Fibroblast of upper back skin (primary cell): ENCODE data around the gene LITAF.
A peak's percentile ranks its signal among the peaks of the same experiment; 100 is the strongest.
"Not testable (repeated sequence)": the region's sequence is repeated elsewhere in the genome, so short reads cannot be mapped to it uniquely, and the experiment has no call there.

Experiments used
- DNase-seq: peaks from one replicate; pipeline ENCODE4 v3.0.0-alpha.2; 2013

Gene LITAF

GRCh38 chr16:11571549-11571948 is 15.2 kb downstream of the LITAF start:
- no peak for DNase-seq

- DNase-seq = no peak
Measured at GRCh38 chr16:11570806-11571205, 15.9 kb downstream of the LITAF start.

DNA sequence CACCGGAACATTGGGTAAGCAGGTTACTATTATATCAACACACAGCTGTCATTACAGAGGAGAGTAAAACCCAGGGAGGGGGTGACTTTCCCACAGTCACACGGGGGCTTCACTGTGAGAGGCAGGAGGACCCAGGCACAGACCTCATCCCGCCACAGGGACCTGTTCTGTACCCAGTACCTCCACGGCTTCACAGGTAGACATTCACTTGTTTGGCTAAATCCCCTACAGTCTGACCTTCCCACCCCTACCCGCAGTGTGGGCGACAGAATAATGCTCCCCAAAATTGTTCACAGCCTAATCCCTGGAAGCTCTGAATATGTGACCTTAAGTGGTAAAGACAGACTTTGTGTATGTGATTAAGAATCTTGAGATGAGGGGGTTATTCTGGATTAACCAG is 16.5 kb downstream of the LITAF start:
- DNase-seq = no peak

DNA sequence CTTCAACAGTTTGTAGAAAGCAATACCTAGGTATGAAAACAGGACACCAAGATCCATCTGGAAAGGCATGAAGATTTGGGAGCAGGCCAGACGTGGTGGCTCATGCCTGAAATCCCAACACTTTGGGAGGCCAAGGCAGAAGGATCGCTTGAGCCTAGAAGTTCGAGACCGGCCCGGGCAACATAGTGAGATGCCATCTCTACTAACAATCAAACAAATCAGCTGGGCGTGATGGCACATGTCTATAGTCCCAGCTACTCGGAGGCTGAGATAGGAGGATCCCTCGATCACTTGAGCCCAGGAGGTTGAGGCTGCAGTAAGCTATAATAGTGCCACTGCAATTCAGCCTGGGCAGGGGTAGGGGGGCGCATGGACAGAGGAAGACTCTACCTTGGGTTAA is 20.3 kb downstream of the LITAF start:
- no peak for DNase-seq

DNA sequence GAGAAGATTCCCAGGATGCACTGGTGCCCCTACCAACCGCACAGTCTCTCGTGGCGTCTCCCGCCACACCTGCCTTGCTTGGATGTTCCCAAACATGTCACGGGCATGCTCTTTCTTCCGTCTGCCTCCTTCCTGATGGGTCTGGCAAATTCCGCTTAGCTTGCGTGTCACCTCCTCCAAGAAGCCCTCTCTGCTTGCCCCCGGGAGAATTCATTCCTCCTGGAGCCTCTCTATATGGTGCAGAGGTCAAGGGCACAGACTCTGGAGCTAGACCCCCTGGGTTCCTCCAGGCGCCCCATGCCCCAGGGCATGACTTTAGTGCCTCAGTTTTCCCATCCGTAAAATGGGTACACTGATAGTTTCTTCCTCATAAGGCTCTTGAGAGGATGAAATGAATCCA is 21.1 kb downstream of the LITAF start:
- DNase-seq = no peak

GRCh38 chr16:11564046-11564926 is 22.4 kb downstream of the LITAF start:
- DNase-seq = no peak

- DNase-seq = no peak
Measured at GRCh38 chr16:11563493-11564040, 23.2 kb downstream of the LITAF start.

GRCh38 chr16:11562941-11563340 is 23.8 kb downstream of the LITAF start:
- DNase-seq = no peak

DNA sequence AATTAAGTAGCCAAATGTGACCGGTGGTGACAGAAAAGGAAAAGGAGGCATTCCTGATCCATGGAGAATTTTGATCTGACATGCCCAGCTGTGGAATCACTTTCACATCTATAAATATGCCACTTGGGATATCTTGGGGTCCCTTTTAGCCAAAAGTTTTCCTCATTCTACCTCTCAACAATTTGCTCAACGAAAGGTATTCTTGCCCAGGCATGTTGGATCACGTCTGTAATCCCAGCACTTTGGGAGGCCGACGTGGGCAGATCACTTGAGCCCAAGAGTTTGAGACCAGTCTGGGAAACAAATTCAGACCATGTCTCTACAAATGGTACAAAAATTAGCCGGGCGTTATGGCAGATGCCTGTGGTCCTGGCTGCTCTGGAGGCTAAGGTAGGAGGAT is 24.3 kb downstream of the LITAF start:
- DNase-seq = no peak

DNA sequence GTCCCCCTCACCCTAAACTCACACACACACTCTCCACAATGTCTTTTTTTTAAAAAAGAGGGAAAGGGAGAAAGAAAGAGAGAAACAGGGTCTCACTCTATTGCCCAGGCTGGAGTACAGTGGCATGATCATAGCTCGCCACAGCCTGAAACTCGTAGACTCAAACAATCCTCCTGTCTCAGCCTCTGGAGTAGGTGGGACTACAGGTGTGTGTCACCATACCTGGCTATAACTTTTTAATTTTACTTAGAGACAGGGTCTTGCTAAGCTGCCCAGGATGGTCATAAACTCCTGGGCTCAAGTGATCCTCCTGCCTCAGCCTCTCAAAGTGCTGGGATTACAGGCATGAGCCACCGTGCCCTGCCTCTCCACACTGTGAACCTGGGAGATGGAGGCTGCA is 24.9 kb downstream of the LITAF start:
- no peak for DNase-seq

DNA sequence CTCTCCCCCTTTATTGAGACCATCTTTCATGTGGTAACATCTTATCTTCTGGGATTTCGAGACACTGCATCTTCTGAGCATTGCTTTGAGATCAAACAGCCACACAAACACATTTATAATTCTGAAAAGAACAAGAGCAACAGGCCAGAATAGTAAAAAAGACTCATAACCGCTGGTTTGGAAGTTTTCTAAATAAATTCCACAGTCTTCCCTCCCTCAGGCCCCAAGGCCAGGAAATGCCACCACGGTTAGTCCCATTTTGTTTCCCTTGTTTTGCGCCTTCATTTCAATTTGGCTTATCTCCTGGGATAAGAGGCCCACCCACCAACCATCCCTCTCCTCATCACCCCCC is 25.3 kb downstream of the LITAF start:
- peak; percentile 10 for DNase-seq

- DNase-seq = peak; percentile 9
Measured at GRCh38 chr16:11560701-11561453, 25.8 kb downstream of the LITAF start.

DNA sequence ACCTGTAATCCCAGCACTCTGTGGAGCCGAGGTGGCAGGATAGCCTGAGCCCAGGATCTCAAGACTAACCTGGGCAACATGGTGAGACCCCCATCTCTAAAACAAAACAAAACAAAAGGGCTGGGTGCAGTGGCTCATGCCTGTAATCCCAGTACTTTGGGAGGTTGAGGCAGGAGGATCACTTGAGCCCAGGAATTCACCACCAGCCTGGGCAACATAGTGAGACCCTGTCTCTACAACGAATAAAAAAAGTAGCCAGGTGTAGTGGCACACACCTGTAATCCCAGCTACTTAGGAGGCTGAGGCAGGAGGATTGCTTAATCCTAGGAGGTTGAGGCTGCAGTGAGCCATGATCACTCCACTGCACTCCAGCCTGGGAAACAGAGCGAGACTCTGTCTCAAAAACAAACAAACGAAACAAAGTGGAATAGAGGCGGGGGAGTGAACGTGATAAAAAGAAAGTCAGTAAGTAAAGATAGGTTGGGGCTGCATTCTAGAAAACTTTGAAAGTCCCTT is 28.4 kb downstream of the LITAF start:
- DNase-seq = not testable (repeated sequence)

- no peak for DNase-seq
Measured at GRCh38 chr16:11557801-11558200, 28.9 kb downstream of the LITAF start.

- DNase-seq = no peak
Measured at GRCh38 chr16:11556945-11557720, 29.6 kb downstream of the LITAF start.

GRCh38 chr16:11556214-11556819 is 30.4 kb downstream of the LITAF start:
- no peak for DNase-seq

DNA sequence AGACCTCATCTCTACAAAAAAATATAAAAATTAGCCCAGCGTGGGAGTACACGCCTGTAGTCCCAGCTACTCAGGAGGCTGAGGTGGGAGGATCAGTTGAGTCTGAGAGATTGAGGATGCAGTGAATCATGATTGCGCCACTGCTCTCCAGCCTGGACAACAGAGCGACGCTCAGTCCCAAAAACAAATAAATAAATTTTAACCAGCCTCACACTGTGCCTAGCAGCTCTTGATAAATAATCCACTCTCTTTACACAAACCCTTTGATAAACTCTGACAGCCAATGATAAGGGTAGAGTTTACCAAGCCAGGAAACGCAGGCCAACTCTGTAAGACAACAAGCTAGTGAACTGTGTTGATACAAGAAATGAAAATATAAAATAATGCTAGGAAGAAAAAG is 32.7 kb downstream of the LITAF start:
- no peak for DNase-seq

GRCh38 chr16:11553371-11553770 is 33.3 kb downstream of the LITAF start:
- DNase-seq = no peak

- no peak for DNase-seq
Measured at GRCh38 chr16:11552440-11552839, 34.3 kb downstream of the LITAF start.

- DNase-seq = no peak
Measured at GRCh38 chr16:11551842-11552241, 34.9 kb downstream of the LITAF start.

DNA sequence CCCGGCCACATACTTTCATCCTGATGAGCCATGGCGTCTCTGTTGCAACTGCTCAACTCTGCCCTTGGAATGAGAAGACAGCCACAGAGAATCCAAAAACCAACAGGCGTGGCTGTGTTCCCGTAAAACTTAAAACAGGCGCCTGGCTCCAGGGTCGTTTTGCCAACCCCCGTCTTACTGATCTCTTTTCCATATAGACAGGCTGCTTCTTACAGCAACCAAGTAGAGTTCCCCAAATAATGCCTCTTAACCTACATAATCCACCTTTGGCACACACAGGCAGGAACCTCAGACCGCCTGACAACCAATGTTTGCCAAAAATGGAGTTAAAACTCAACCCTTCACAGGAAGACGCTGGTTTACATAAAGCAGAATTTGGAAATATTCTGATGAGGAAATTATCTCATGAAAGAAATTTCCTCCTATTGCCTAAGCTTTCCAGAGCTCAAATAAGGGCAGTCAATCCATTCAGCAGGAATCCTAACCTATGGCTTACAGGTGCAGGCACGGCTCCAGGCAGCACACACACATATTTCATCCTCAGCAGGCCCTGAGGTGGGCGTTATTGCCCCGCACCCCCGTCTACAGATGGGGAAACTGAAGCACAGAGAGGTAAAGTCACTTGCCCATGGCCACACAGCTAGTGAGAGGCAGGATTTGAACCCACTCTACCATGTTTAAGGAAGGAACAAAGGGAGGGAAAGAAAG is 35.8 kb downstream of the LITAF start:
- DNase-seq = no peak
